Natural killer cell (primary cell): ENCODE results near the gene NPAS3. TPM values are rescaled to one million over a fixed set of nuclear protein-coding genes. Genes with fewer than 3 reads are reported as not detected.

Experiments
- ATAC-seq, 3 donors: fragments of 150-1000 bp in 2 of 3; fragments of 200-7000 bp in 1 of 3; cut with Tn5 transposase; 1 replicate in 1 of 3; 2 replicates in 2 of 3; pipeline ENCODE4 v1.10.0; 2021; ENCODE audit warnings: mild to moderate bottlenecking in 2 of 3, moderate library complexity in 2 of 3
- DNase-seq, 2 donors: peaks; one replicate each; pipeline versions ENCODE4 v3.0.0 to v3.0.0-alpha.2; 2013 to 2021; ENCODE audit warnings: mixed read lengths in 1 of 2
- H3K27ac ChIP-seq: one replicate; pipeline ENCODE4 v1.5.1; 2013; ENCODE audit warnings: mild to moderate bottlenecking, low read length
- H3K27me3 ChIP-seq: one replicate; pipeline ENCODE4 v1.6.1; 2013; ENCODE audit warnings: low read length; ENCODE audit not compliant: control insufficient read depth, insufficient read depth
- H3K36me3 ChIP-seq: one replicate; pipeline ENCODE4 v1.6.1; 2013; ENCODE audit warnings: low read length; ENCODE audit not compliant: control insufficient read depth, insufficient read depth
- H3K4me1 ChIP-seq: one replicate; pipeline ENCODE4 v1.6.1; 2013; ENCODE audit warnings: low read length; ENCODE audit not compliant: control insufficient read depth, insufficient read depth
- H3K4me3 ChIP-seq: one replicate; pipeline ENCODE4 v1.5.1; 2013; ENCODE audit warnings: low read length
- H3K9me3 ChIP-seq: one replicate; pipeline ENCODE4 v1.6.1; 2013; ENCODE audit warnings: low read length; ENCODE audit not compliant: control insufficient read depth, insufficient read depth
- H3K27ac Mint-ChIP-seq, 2 donors: one replicate each; pipeline ENCODE4 v1.8.0; 2022; ENCODE audit warnings: mild to moderate bottlenecking in 2 of 2, mixed read lengths in 2 of 2, moderate library complexity in 1 of 2
- H3K27me3 Mint-ChIP-seq, 2 donors: one replicate each; pipeline ENCODE4 v1.8.0; 2022; ENCODE audit warnings: low read depth in 2 of 2, mixed read lengths in 2 of 2
- H3K36me3 Mint-ChIP-seq: one replicate; pipeline ENCODE4 v1.8.0; 2022; ENCODE audit warnings: mixed read lengths
- H3K4me1 Mint-ChIP-seq, 2 donors: one replicate each; pipeline ENCODE4 v1.8.0; 2022; ENCODE audit warnings: mixed read lengths in 2 of 2
- H3K4me3 Mint-ChIP-seq: one replicate; pipeline ENCODE4 v1.8.0; 2022; ENCODE audit warnings: mild to moderate bottlenecking, moderate library complexity, mixed read lengths
- H3K9me3 Mint-ChIP-seq, 2 donors: one replicate each; pipeline ENCODE4 v1.8.0; 2022; ENCODE audit warnings: mixed read lengths in 2 of 2
- CTCF ChIP-seq: fragments of 200-600 bp; IDR thresholded peaks from one replicate; pipeline ENCODE4 v1.8.0; 2022; ENCODE audit warnings: antibody characterized with exemption
- WGBS: methylation state at CpG from one replicate; pipeline ENCODE4 v1.1.7; 2013; ENCODE audit warnings: missing lambda C conversion rate; ENCODE audit not compliant: insufficient coverage; 5-methylcytosine and 5-hydroxymethylcytosine counted together
- intact Hi-C: fragments of 100-400 bp; cut with micrococcal nuclease; formaldehyde crosslinking; loops from one replicate; pipeline ENCODE4 v1.14.2; 2022
- total RNA-seq, 4 donors: library from RNA; stranded (reverse); fragments of 120-200 nt in 1 of 4; gene quantifications; one replicate each; pipeline versions ENCODE4 v1.2.3 to v1.2.4, GENCODE V29; 2013 to 2022

Gene NPAS3
- total RNA-seq, 3 donors from 2014 or later (not counting 1 experiment from before 2014, with no cell fraction given) = not detected

- TF ChIP-seq CTCF = no peak
- H3K4me3 ChIP-seq = no peak overlapping the region
- Mint-ChIP-seq H3K27ac (no peak overlapping the region), H3K4me3 (no peak overlapping the region), H3K9me3 (peaks cover 9 to 19% of the 10 kb centered on the region in 2 donors), H3K27me3 (no peaks in the 10 kb centered on the region), H3K4me1 (no peaks in the 10 kb centered on the region), H3K36me3 (no peaks in the 10 kb centered on the region)
- H3K27ac ChIP-seq = no peak overlapping the region
- DNase-seq (no peak), ATAC-seq (no peak)
- no peaks in the 10 kb centered on the region for H3K4me1 ChIP-seq
- intact Hi-C loops = no loop called here
- no peaks in the 10 kb centered on the region for H3K36me3 ChIP-seq
- H3K27me3 ChIP-seq = no peaks in the 10 kb centered on the region
- peaks cover 4% of the 10 kb centered on the region for H3K9me3 ChIP-seq
- WGBS = 64% methylated on average over 1 of the region's 1 CpG
Measured at GRCh38 chr14:33127531-33127930, 188.9 kb downstream of the NPAS3 start.

- H3K4me1 Mint-ChIP-seq = no peaks in the 10 kb centered on the region
- H3K9me3 Mint-ChIP-seq = peaks cover 3 to 16% of the 10 kb centered on the region in 2 donors
- no peaks in the 10 kb centered on the region for H3K27me3 ChIP-seq
- DNase-seq (no peak), ATAC-seq (no peak)
- H3K36me3 ChIP-seq = no peaks in the 10 kb centered on the region
- H3K4me3 Mint-ChIP-seq = no peak overlapping the region
- H3K36me3 Mint-ChIP-seq = no peaks in the 10 kb centered on the region
- intact Hi-C loops = no loop called here
- no peak overlapping the region for H3K27ac Mint-ChIP-seq
- WGBS = 88% methylated on average over 2 of the region's 2 CpGs
- H3K4me1 ChIP-seq = no peaks in the 10 kb centered on the region
- H3K27ac ChIP-seq = no peak overlapping the region
- no peaks in the 10 kb centered on the region for H3K27me3 Mint-ChIP-seq
- no peak for TF ChIP-seq CTCF
- no peaks in the 10 kb centered on the region for H3K9me3 ChIP-seq
- H3K4me3 ChIP-seq = no peak overlapping the region
Measured at GRCh38 chr14:33131801-33132200, 193.1 kb downstream of the NPAS3 start.

GRCh38 chr14:33134162-33134561 is 195.5 kb downstream of the NPAS3 start:
- ATAC-seq (no peak), DNase-seq (no peak)
- Mint-ChIP-seq H3K27ac (no peak overlapping the region), H3K36me3 (no peaks in the 10 kb centered on the region), H3K4me1 (no peaks in the 10 kb centered on the region), H3K27me3 (no peaks in the 10 kb centered on the region), H3K4me3 (no peak overlapping the region), H3K9me3 (peaks cover 3 to 14% of the 10 kb centered on the region in 2 donors)
- no peaks in the 10 kb centered on the region for H3K9me3 ChIP-seq
- H3K36me3 ChIP-seq = no peaks in the 10 kb centered on the region
- H3K4me1 ChIP-seq = no peaks in the 10 kb centered on the region
- intact Hi-C loops = no loop called here
- 94% methylated on average over 3 of the region's 4 CpGs for WGBS
- H3K27me3 ChIP-seq = no peaks in the 10 kb centered on the region
- H3K4me3 ChIP-seq = no peak overlapping the region
- no peak overlapping the region for H3K27ac ChIP-seq
- TF ChIP-seq CTCF = no peak

- ATAC-seq (no peak), DNase-seq (no peak)
- H3K4me1 ChIP-seq = no peaks in the 10 kb centered on the region
- no peaks in the 10 kb centered on the region for H3K9me3 ChIP-seq
- H3K4me3 ChIP-seq = no peak overlapping the region
- H3K4me3 Mint-ChIP-seq = no peak overlapping the region
- H3K4me1 Mint-ChIP-seq = no peaks in the 10 kb centered on the region
- no peaks in the 10 kb centered on the region for H3K27me3 Mint-ChIP-seq
- H3K9me3 Mint-ChIP-seq = peaks cover 7 to 12% of the 10 kb centered on the region in 2 donors
- no peaks in the 10 kb centered on the region for H3K36me3 Mint-ChIP-seq
- H3K36me3 ChIP-seq = no peaks in the 10 kb centered on the region
- intact Hi-C loops = no loop called here
- no peak overlapping the region for H3K27ac Mint-ChIP-seq
- H3K27me3 ChIP-seq = no peaks in the 10 kb centered on the region
- no peak overlapping the region for H3K27ac ChIP-seq
- 85% methylated on average over 3 of the region's 3 CpGs for whole genome bisulfite sequencing
- no peak for TF ChIP-seq CTCF
Measured at GRCh38 chr14:33134975-33135374, 196.3 kb downstream of the NPAS3 start.
